Measurements from ENCODE around the gene POLR1G. TPM values are rescaled to one million over a fixed set of nuclear protein-coding genes. Genes with fewer than 3 reads are reported as not detected.

Gene POLR1G
- total RNA-seq, 4 donors from 2014 or later = 1.3 to 9.1 (median 4.2) TPM

GRCh38 chr19:45403272-45403671, 3.2 kb upstream of the POLR1G start:
- intact Hi-C loops (cut with DNase I) = loop anchor here (10.0 kb wide), 1 partner anchor 148 kb away; the partner anchor contains the start of gene MARK4
- H3K4me3 ChIP-seq (replicated peaks in 1 of 3) = no peak overlapping the region
- no peak for DNase-seq
- H3K4me1 ChIP-seq = peaks cover 25 to 37% of the 10 kb centered on the region in 2 donors
- H3K27me3 ChIP-seq = no peaks in the 10 kb centered on the region
- H3K36me3 ChIP-seq = no peaks in the 10 kb centered on the region
- peak overlapping the region in 2 of 3 donors; percentile 6 to 34 for H3K27ac ChIP-seq
- WGBS, 2 donors = 71 to 83% methylated on average over 4 of the region's 4 CpGs
- no peaks in the 10 kb centered on the region for H3K9me3 ChIP-seq
- TF ChIP-seq POLR2A (IDR thresholded peaks at IDR 0.05) (no peak), CTCF (IDR thresholded peaks at IDR 0.05) (no peak)

- DNase-seq = peak; percentile 62 to 66
- intact Hi-C loops (cut with DNase I) = loop anchor here (10.0 kb wide), 1 partner anchor 149 kb away; the partner anchor contains the start of gene MARK4
- Histone ChIP-seq H3K9me3 (no peaks in the 10 kb centered on the region), H3K36me3 (no peaks in the 10 kb centered on the region), H3K27me3 (no peaks in the 10 kb centered on the region), H3K27ac (peak overlapping the region in 2 of 3 donors; percentile 96 to 97), H3K4me1 (peaks cover 21 to 32% of the 10 kb centered on the region in 2 donors), H3K4me3 (replicated peaks in 1 of 3) (peak overlapping the region; percentile 19 to 92 (median 84))
- peak in 3 of 6 experiments; percentile 27 to 50 (median 40) for TF ChIP-seq CTCF (IDR thresholded peaks at IDR 0.05)
- no peak for TF ChIP-seq POLR2A (IDR thresholded peaks at IDR 0.05)
- WGBS, 2 donors = 24 to 32% methylated on average over 20 to 25 of the region's 25 CpGs
These were observed 2.5 kb upstream of the POLR1G start for GRCh38 chr19:45403781-45404556.

- Histone ChIP-seq H3K36me3 (no peaks in the 10 kb centered on the region), H3K27ac (peak within 1 kb of the TSS; percentile 74 to 97 (median 96)), H3K4me3 (replicated peaks in 1 of 3) (peak within 1 kb of the TSS; percentile 19 to 92 (median 84)), H3K4me1 (peaks cover 21 to 31% of the 10 kb centered on the region in 2 donors), H3K9me3 (no peaks in the 10 kb centered on the region), H3K27me3 (no peaks in the 10 kb centered on the region)
- peak; percentile 94 to 96 for DNase-seq
- intact Hi-C loops (cut with DNase I) = loop anchor here (10.0 kb wide), 1 partner anchor 150 kb away; the partner anchor contains the start of gene MARK4
- WGBS, 2 donors = 3 to 6% methylated on average over 21 to 22 of the region's 46 CpGs
- peak; percentile 37 to 55 for TF ChIP-seq POLR2A (IDR thresholded peaks at IDR 0.05)
- TF ChIP-seq CTCF (IDR thresholded peaks at IDR 0.05) = no peak
These were observed 1.6 kb upstream of the POLR1G start, which contains the start of gene PPP1R13L for GRCh38 chr19:45404557-45405434. Gene PPP1R13L, minus strand, starts transcription at chr19:45405069. Its CDS starts 6,751 bp downstream, at chr19:45398318.

- DNase-seq = peak; percentile 90
- peak overlapping the region; percentile 74 to 97 (median 96) for H3K27ac ChIP-seq
- TF ChIP-seq POLR2A (IDR thresholded peaks at IDR 0.05) = peak in 1 of 2 donors; percentile 25
- TF ChIP-seq CTCF (IDR thresholded peaks at IDR 0.05) = no peak
- H3K4me3 ChIP-seq (replicated peaks in 1 of 3) = peak overlapping the region; percentile 19 to 92 (median 84)
- 0 to 1% methylated on average over 28 to 44 of the region's 48 CpGs for WGBS, 2 donors
- peaks cover 21 to 31% of the 10 kb centered on the region in 2 donors for H3K4me1 ChIP-seq
- H3K27me3 ChIP-seq = no peaks in the 10 kb centered on the region
- no peaks in the 10 kb centered on the region for H3K36me3 ChIP-seq
- intact Hi-C loops (cut with DNase I) = loop anchor here (10.0 kb wide), 1 partner anchor 151 kb away; the partner anchor contains the start of gene MARK4
- H3K9me3 ChIP-seq = no peaks in the 10 kb centered on the region
These were observed 814 bp upstream of the POLR1G start for GRCh38 chr19:45405435-45406225.

Measured in thyroid gland (tissue), 4 donors.